GM12865 (cell line): ENCODE data around the gene ERICH6.

Experiments used
- DNase-seq: peaks from one replicate; pipeline ENCODE4 v3.0.0; 2010; ENCODE audit warnings: low read depth
- H3K4me3 ChIP-seq: 2 replicates; pipeline ENCODE4 v1.5.1; 2011; ENCODE audit warnings: mild to moderate bottlenecking, low read depth, low read length, control low read depth
- CTCF ChIP-seq: IDR thresholded peaks from 2 replicates; pipeline ENCODE4 v1.5.1; 2011; ENCODE audit warnings: low read length, control low read depth, low read depth, inconsistent platforms; ENCODE audit not compliant: insufficient read depth; ENCODE audit errors: missing control alignments

Gene ERICH6

GRCh38 chr3:150729682-150730360, 26.1 kb upstream of the ERICH6 start:
- no peak for TF ChIP-seq CTCF
- no peak for DNase-seq
- no peak overlapping the region for H3K4me3 ChIP-seq

GRCh38 chr3:150727653-150728502, 24.2 kb upstream of the ERICH6 start:
- no peak overlapping the region for H3K4me3 ChIP-seq
- no peak for DNase-seq
- no peak for TF ChIP-seq CTCF

- DNase-seq: no peak
- TF ChIP-seq CTCF: no peak
- no peak overlapping the region for H3K4me3 ChIP-seq
Measured at GRCh38 chr3:150725548-150725947, 21.8 kb upstream of the ERICH6 start.

- DNase-seq: no peak
- no peak overlapping the region for H3K4me3 ChIP-seq
- no peak for TF ChIP-seq CTCF
Measured at GRCh38 chr3:150723946-150724345, 20.2 kb upstream of the ERICH6 start.

- TF ChIP-seq CTCF: no peak
- DNase-seq: no peak
Measured at GRCh38 chr3:150722267-150722666, 18.5 kb upstream of the ERICH6 start.

GRCh38 chr3:150721285-150722130, 17.8 kb upstream of the ERICH6 start:
- no peak overlapping the region for H3K4me3 ChIP-seq
- DNase-seq: peak; percentile 78
- TF ChIP-seq CTCF: peak; percentile 62

More at GRCh38 chr3:150722267-150722666, 18.5 kb upstream of the ERICH6 start:
- H3K4me3 ChIP-seq: no peak overlapping the region
